DND-41 (cell line): ENCODE results near the gene GRID2IP.

Experiments
- ATAC-seq: fragments of 200-7000 bp; cut with Tn5 transposase; 3 replicates; pipeline ENCODE4 v1.9.1; 2021; ENCODE audit warnings: low read depth; ENCODE audit not compliant: insufficient read depth
- DNase-seq: peaks from one replicate; pipeline ENCODE4 v3.0.0-alpha.2; 2020
- H2AFZ ChIP-seq: 2 replicates; pipeline ENCODE4 v1.6.0; 2012; ENCODE audit warnings: low read depth, low read length
- H3K27ac ChIP-seq: 2 replicates; pipeline ENCODE4 v1.5.1; 2012; ENCODE audit warnings: low read length, inconsistent platforms
- H3K27me3 ChIP-seq: fragments of 200-600 bp; sonication (generic); 2 replicates; pipeline ENCODE4 v1.6.0; 2012; ENCODE audit warnings: low read length, mild to moderate bottlenecking, inconsistent platforms; ENCODE audit not compliant: insufficient read depth, poor library complexity
- H3K36me3 ChIP-seq: 2 replicates; pipeline ENCODE4 v1.5.1; 2012; ENCODE audit warnings: low read length, inconsistent platforms; ENCODE audit not compliant: insufficient read depth
- H3K4me1 ChIP-seq: 2 replicates; pipeline ENCODE4 v1.5.1; 2012; ENCODE audit warnings: mild to moderate bottlenecking, low read length; ENCODE audit not compliant: insufficient read depth
- H3K4me2 ChIP-seq: 2 replicates; pipeline ENCODE4 v1.6.0; 2012; ENCODE audit warnings: mild to moderate bottlenecking, moderate library complexity, low read length, inconsistent platforms; ENCODE audit not compliant: insufficient read depth
- H3K4me3 ChIP-seq, 2 experiments: fragments of 200-600 bp in 1 of 2; shearing (Covaris generic) in 1 of 2; 2 replicates each; pipeline ENCODE4 v1.5.1; 2012 to 2016; ENCODE audit warnings: inconsistent platforms in 2 of 2, low read length in 2 of 2, mild to moderate bottlenecking in 2 of 2, low read depth in 1 of 2, moderate library complexity in 1 of 2
- H3K79me2 ChIP-seq: 2 replicates; pipeline ENCODE4 v1.6.0; 2012; ENCODE audit warnings: low read length, inconsistent platforms; ENCODE audit not compliant: insufficient read depth
- H3K9ac ChIP-seq: 2 replicates; pipeline ENCODE4 v1.6.0; 2012; ENCODE audit warnings: low read depth, mild to moderate bottlenecking, inconsistent platforms, low read length, moderate library complexity
- H3K9me3 ChIP-seq: 2 replicates; pipeline ENCODE4 v1.5.1; 2012; ENCODE audit warnings: low read length, moderate library complexity, mild to moderate bottlenecking, inconsistent platforms; ENCODE audit not compliant: insufficient read depth, severe bottlenecking
- H4K20me1 ChIP-seq: 2 replicates; pipeline ENCODE4 v1.6.0; 2012; ENCODE audit warnings: low read length; ENCODE audit not compliant: insufficient read depth
- EZH2 ChIP-seq: IDR thresholded peaks from 3 replicates; pipeline ENCODE4 v1.6.1; 2012; ENCODE audit warnings: borderline replicate concordance, low read depth, mild to moderate bottlenecking, moderate library complexity, low read length, inconsistent platforms; ENCODE audit not compliant: severe bottlenecking
- TF ChIP-seq, protein P1 (sequence below): IDR thresholded peaks from 2 replicates; pipeline ENCODE4 v1.5.1; 2012; ENCODE audit warnings: borderline replicate concordance, low read length, moderate library complexity, mild to moderate bottlenecking; ENCODE audit not compliant: poor library complexity, severe bottlenecking; ENCODE audit errors: extremely low read depth

Gene GRID2IP

DNA sequence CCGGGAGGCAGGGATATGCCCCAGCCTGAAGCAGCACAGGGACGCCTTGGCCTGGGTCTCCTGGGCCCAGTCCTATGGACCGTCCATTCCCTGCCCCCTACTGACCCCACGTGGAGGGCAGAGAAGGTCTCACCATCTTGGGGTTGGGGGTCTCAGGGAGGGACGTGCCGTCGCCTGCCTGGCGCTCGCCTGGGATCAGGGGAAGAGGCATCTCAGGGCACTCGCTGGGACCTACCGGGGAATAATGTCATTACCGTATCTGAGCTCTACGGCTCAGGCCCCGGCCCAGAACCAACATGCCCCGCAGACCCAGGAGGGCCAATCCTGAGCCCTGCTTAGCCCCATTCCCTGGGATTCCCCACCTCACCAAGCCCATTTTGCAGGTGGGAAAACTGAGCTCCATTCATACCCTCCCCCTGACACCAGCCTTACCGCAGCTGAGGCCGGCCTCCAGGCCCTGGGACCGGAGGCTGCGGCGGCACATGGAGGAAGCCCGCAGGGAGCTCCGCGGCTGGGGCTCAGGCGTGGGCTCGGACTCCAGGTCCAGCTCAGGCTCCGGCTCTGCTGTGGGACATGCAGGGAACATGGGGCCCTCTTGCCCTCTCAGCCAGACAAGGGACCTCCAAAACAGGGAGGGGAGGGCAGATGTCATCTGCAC, 40.7 kb downstream of the GRID2IP start:
- Histone ChIP-seq H3K4me2 (no peak overlapping the region), H3K79me2 (no peaks in the 10 kb centered on the region), H4K20me1 (no peaks in the 10 kb centered on the region), H3K9ac (no peak overlapping the region), H3K27ac (no peak overlapping the region), H3K36me3 (no peaks in the 10 kb centered on the region), H3K9me3 (no peaks in the 10 kb centered on the region), H3K4me1 (no peaks in the 10 kb centered on the region), H3K27me3 (no peaks in the 10 kb centered on the region), H2AFZ (no peak overlapping the region), H3K4me3 (no peak overlapping the region)
- TF ChIP-seq EZH2, result no peak
- TF ChIP-seq, protein P1, sequence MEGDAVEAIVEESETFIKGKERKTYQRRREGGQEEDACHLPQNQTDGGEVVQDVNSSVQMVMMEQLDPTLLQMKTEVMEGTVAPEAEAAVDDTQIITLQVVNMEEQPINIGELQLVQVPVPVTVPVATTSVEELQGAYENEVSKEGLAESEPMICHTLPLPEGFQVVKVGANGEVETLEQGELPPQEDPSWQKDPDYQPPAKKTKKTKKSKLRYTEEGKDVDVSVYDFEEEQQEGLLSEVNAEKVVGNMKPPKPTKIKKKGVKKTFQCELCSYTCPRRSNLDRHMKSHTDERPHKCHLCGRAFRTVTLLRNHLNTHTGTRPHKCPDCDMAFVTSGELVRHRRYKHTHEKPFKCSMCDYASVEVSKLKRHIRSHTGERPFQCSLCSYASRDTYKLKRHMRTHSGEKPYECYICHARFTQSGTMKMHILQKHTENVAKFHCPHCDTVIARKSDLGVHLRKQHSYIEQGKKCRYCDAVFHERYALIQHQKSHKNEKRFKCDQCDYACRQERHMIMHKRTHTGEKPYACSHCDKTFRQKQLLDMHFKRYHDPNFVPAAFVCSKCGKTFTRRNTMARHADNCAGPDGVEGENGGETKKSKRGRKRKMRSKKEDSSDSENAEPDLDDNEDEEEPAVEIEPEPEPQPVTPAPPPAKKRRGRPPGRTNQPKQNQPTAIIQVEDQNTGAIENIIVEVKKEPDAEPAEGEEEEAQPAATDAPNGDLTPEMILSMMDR, result no peak
- ATAC-seq, result no peak
- no peak for DNase-seq

DNA sequence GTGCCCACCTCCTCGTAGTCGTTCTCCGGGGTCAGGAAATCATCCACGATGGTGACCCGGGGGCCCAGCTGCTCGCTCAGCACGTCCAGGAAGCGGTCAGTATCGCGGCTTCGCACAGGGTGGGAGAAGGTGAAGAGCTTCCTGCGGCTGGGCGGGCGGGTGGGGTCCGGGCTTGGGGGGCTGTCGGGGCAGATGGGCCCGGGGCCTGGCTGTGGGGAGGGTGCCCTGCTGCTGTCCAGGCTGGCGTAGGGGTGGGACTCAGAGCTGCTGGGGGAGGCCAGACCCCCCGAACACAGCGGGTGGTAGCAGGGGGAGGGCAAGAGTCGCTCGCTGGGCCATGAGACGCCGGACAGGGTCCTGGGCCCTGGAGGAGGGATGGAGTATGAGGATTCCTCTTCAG, 42.3 kb downstream of the GRID2IP start:
- DNase-seq, result no peak
- TF ChIP-seq, protein P1, result no peak
- TF ChIP-seq EZH2, result no peak
- H3K4me1 ChIP-seq, result peaks cover 8% of the 10 kb centered on the region
- no peaks in the 10 kb centered on the region for H4K20me1 ChIP-seq
- H3K36me3 ChIP-seq, result no peaks in the 10 kb centered on the region
- H3K4me3 ChIP-seq, result no peak overlapping the region
- H3K79me2 ChIP-seq, result no peaks in the 10 kb centered on the region
- ATAC-seq, result no peak
- no peak overlapping the region for H3K9ac ChIP-seq
- H3K27me3 ChIP-seq, result no peaks in the 10 kb centered on the region
- no peak overlapping the region for H3K4me2 ChIP-seq
- H2AFZ ChIP-seq, result no peak overlapping the region
- H3K27ac ChIP-seq, result no peak overlapping the region
- no peaks in the 10 kb centered on the region for H3K9me3 ChIP-seq

DNA sequence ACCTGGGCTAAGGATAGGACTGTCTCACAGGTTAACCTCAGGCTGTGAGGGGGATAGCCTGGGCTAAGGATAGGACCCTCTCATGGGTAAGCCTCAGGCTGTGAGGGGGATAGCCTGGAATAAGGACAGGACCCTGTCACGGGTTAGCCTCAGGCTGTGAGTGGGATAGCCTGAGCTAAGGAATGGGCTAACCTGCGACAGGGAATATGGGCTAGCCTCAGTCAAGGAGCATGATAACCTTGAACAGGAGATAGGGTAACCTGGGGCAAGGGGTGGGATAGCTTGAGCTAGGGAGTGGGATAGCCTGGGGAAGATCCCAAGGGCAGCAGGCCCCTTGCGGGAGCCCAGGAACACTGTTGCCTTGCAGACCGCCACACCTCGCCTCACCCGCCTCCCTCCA, 42.7 kb downstream of the GRID2IP start:
- Histone ChIP-seq H3K4me2 (no peak overlapping the region), H4K20me1 (no peaks in the 10 kb centered on the region), H3K4me1 (peaks cover 8% of the 10 kb centered on the region), H3K27ac (no peak overlapping the region), H3K27me3 (no peaks in the 10 kb centered on the region), H3K9ac (no peak overlapping the region), H3K9me3 (no peaks in the 10 kb centered on the region), H3K36me3 (no peaks in the 10 kb centered on the region), H3K79me2 (no peaks in the 10 kb centered on the region), H3K4me3 (no peak overlapping the region), H2AFZ (no peak overlapping the region)
- ATAC-seq (no peak), DNase-seq (no peak)
- no peak for TF ChIP-seq EZH2
- TF ChIP-seq, protein P1, result no peak
